Activated naive CD8-positive, alpha-beta T cell treated with anti-CD3 and anti-CD28 coated beads for 36 hours (primary cell): ENCODE results near the gene HOXA6. TPM values are rescaled to one million over a fixed set of nuclear protein-coding genes. Genes with fewer than 3 reads are reported as not detected.

Experiments
- DNase-seq: peaks from one replicate; pipeline ENCODE4 v3.0.0; 2021
- H3K27ac Mint-ChIP-seq: one replicate; pipeline ENCODE4 v1.8.0; 2022; ENCODE audit warnings: mild to moderate bottlenecking, moderate library complexity, mixed read lengths
- H3K27me3 Mint-ChIP-seq: one replicate; pipeline ENCODE4 v1.8.0; 2022; ENCODE audit warnings: mild to moderate bottlenecking, mixed read lengths
- H3K36me3 Mint-ChIP-seq: one replicate; pipeline ENCODE4 v1.8.0; 2021; ENCODE audit warnings: mild to moderate bottlenecking, mixed read lengths
- H3K4me1 Mint-ChIP-seq: one replicate; pipeline ENCODE4 v1.8.0; 2021; ENCODE audit warnings: mixed read lengths
- H3K4me3 Mint-ChIP-seq: one replicate; pipeline ENCODE4 v1.8.0; 2022; ENCODE audit warnings: mild to moderate bottlenecking, moderate library complexity, mixed read lengths
- H3K9me3 Mint-ChIP-seq: one replicate; pipeline ENCODE4 v1.8.0; 2022; ENCODE audit warnings: mixed read lengths
- total RNA-seq, 2 experiments: library from RNA; stranded (reverse); gene quantifications; one replicate each; pipeline ENCODE4 v1.2.3, GENCODE V29; 2021

HOXA6 gene
- total RNA-seq, 2 experiments from 2014 or later: not detected

GRCh38 chr7:27114881-27115220, 32.7 kb downstream of the HOXA6 start:
- Mint-ChIP-seq H3K36me3 (no peaks in the 10 kb centered on the region), H3K4me3 (no peak overlapping the region), H3K27me3 (peaks cover 6% of the 10 kb centered on the region)

DNA sequence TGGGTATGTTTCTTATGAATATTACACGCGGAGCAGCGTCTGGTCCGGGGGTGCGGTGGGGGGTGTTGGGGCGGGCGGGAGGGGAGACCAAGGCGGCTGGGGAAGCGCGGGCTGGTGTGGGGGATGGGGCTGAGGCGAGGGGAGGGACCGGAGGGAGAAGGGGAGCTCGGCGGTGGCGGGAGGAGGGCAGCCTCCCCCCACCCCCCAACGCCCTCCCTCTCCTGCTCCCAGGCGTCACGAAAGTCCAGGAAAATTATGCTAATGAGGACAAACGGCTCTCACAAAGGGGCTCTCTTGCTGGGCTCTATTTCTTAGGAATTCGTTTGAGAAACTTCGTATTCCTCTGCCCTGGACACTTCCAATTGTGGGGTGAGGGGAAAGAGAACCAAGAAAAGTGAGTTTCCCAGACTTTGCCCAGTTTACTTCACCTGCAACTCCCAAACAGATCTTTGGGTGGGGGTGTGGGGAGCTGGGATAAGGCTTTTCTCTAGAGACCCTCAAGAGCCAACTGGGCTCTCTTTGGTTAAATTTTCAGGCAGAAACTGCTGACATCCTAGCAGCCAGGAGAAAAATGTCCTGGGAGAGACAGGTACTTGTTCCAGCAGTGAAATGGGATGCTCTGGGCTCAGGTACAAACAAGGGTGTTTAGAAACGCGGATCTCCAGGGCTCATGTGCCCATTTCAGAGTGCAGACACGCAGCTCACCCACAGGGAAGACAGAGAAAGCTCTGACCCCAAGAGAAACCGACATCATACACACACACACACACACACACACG, 33.4 kb downstream of the HOXA6 start:
- DNase-seq: no peak
- no peak overlapping the region for H3K4me3 Mint-ChIP-seq
- H3K4me1 Mint-ChIP-seq: no peaks in the 10 kb centered on the region
- H3K27me3 Mint-ChIP-seq: peaks cover 6% of the 10 kb centered on the region
- H3K27ac Mint-ChIP-seq: no peak overlapping the region
- H3K9me3 Mint-ChIP-seq: no peaks in the 10 kb centered on the region
- H3K36me3 Mint-ChIP-seq: no peaks in the 10 kb centered on the region

More at GRCh38 chr7:27114881-27115220, 32.7 kb downstream of the HOXA6 start:
- Mint-ChIP-seq H3K4me1 (no peaks in the 10 kb centered on the region), H3K9me3 (no peaks in the 10 kb centered on the region), H3K27ac (no peak overlapping the region)
- no peak for DNase-seq

DNA sequence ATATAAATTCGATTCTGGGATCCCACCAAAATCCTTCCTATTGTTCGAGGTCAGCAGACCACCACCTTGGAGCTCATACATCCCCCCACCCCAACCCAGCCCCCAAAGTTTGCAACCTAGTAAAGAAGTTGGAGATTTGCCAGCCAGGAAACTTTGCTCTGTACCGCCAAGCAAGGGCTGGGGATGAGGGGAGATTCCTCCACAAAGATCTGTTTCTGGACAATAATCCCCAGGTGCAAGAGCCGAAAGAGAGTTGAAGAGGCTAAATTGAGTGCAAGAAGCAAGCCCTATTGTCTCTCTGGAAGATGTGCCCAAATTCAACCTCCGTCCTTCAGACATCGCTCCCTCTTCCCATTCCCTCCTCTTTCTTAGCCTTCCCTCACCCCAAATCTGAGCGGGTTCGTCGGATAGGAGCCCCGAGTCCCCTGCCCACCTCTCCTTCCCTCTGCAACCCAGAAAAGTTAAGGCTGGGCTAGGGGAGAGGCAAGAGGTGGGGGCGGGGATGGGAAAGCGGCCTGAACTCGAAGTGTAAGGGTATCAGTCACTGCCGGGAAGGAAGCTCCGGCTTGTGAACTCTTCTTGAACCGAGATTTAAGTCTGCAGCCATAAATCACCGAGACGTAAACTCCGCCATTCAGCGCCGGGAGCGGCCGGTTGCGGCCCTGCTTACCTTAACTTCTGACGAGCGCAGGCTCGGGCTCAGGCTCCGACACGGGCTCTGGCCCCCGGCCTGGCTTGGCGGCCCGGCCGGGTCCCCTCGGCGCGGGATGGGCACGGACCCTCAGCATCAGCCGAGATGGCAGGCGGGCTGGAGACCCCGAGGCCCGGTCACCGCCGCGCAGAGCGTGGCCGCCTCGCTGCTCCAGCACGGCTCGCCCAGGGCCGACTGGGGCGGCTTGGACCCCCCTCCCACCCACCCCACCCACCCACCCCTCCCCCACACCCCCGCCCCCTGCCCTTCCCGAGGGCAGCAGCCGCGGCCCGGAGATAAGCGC, 34.3 kb downstream of the HOXA6 start:
- no peak for DNase-seq
- Mint-ChIP-seq H3K27me3 (peaks cover 6% of the 10 kb centered on the region), H3K4me1 (no peaks in the 10 kb centered on the region), H3K9me3 (no peaks in the 10 kb centered on the region), H3K36me3 (no peaks in the 10 kb centered on the region), H3K4me3 (no peak overlapping the region), H3K27ac (no peak overlapping the region)

GRCh38 chr7:27112361-27112760, 35.2 kb downstream of the HOXA6 start:
- Mint-ChIP-seq H3K27me3 (peaks cover 2% of the 10 kb centered on the region), H3K27ac (no peak overlapping the region), H3K4me3 (no peak overlapping the region), H3K36me3 (no peaks in the 10 kb centered on the region), H3K9me3 (no peaks in the 10 kb centered on the region), H3K4me1 (no peaks in the 10 kb centered on the region)
- no peak for DNase-seq

GRCh38 chr7:27111751-27112277, 35.8 kb downstream of the HOXA6 start:
- H3K4me3 Mint-ChIP-seq: no peak overlapping the region

GRCh38 chr7:27111042-27111750, 36.4 kb downstream of the HOXA6 start:
- H3K4me3 Mint-ChIP-seq: no peak overlapping the region
- no peaks in the 10 kb centered on the region for H3K9me3 Mint-ChIP-seq
- no peak for DNase-seq
- H3K27me3 Mint-ChIP-seq: peaks cover 3% of the 10 kb centered on the region
- no peaks in the 10 kb centered on the region for H3K36me3 Mint-ChIP-seq
- no peak overlapping the region for H3K27ac Mint-ChIP-seq
- H3K4me1 Mint-ChIP-seq: no peaks in the 10 kb centered on the region

More at GRCh38 chr7:27111751-27112277, 35.8 kb downstream of the HOXA6 start:
- no peaks in the 10 kb centered on the region for H3K36me3 Mint-ChIP-seq
- no peak overlapping the region for H3K27ac Mint-ChIP-seq
- no peaks in the 10 kb centered on the region for H3K9me3 Mint-ChIP-seq
- DNase-seq: no peak
- peaks cover 2% of the 10 kb centered on the region for H3K27me3 Mint-ChIP-seq
- no peaks in the 10 kb centered on the region for H3K4me1 Mint-ChIP-seq

GRCh38 chr7:27110186-27111031, 37.2 kb downstream of the HOXA6 start:
- Mint-ChIP-seq H3K4me3 (no peak overlapping the region), H3K27me3 (peaks cover 11% of the 10 kb centered on the region), H3K4me1 (no peaks in the 10 kb centered on the region)

GRCh38 chr7:27109466-27110185, 37.9 kb downstream of the HOXA6 start:
- peaks cover 19% of the 10 kb centered on the region for H3K27me3 Mint-ChIP-seq
- no peak overlapping the region for H3K27ac Mint-ChIP-seq
- DNase-seq: no peak
- H3K36me3 Mint-ChIP-seq: no peaks in the 10 kb centered on the region
- no peak overlapping the region for H3K4me3 Mint-ChIP-seq
- H3K9me3 Mint-ChIP-seq: no peaks in the 10 kb centered on the region
- H3K4me1 Mint-ChIP-seq: no peaks in the 10 kb centered on the region

More at GRCh38 chr7:27110186-27111031, 37.2 kb downstream of the HOXA6 start:
- Mint-ChIP-seq H3K27ac (no peak overlapping the region), H3K36me3 (no peaks in the 10 kb centered on the region), H3K9me3 (no peaks in the 10 kb centered on the region)
- DNase-seq: no peak

- Mint-ChIP-seq H3K4me1 (no peaks in the 10 kb centered on the region), H3K9me3 (no peaks in the 10 kb centered on the region), H3K27ac (no peak overlapping the region), H3K27me3 (peaks cover 30% of the 10 kb centered on the region), H3K36me3 (no peaks in the 10 kb centered on the region), H3K4me3 (no peak overlapping the region)
- no peak for DNase-seq
Observed at GRCh38 chr7:27108390-27109127, 39.0 kb downstream of the HOXA6 start.

DNA sequence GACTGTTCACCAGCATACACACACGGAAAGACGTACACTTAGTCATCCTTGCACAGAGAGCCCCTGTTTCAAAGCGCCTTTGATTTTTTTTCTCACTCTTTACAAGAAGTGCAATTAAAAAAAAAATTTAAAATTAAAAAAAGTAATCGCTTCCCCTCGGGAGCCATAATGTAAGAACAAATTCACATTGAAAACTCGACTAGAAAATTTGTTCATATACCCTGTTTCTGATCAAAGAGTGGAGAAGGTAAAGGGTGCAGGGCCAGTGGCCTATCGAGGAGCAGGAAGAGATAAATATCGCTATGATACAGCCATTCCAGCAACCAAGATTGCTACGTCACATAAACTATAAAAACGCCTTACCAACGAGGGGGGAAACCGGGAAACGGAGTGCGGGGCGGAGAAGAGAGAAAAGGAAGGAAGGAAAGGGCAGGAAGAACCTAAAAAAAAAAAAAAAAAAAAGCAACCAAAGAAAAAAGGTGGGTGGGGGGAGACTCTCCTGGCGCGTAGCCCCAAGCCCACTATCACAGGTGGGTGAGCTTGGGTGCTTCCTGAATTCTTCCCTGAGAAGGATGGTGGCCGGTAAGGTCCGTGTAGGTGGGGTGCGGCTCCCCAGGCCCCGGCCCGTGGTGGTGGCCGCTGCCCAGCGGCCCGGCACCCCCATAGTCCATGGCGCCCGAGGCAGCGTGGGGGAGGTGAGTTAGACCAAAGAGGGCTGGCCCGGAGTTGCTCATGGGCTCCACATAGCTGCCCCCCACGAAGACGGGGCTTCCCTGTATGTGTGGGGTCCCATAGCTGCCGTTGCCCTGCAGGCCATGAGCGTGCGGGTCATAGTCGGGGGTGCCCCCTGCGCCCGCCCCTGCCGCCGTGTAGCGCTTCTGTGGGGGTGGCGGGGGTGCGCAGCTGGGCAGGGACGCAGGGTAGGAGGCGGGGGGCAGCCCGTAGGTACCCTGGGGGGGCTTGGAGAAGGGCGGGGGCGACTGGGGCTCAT, 39.9 kb downstream of the HOXA6 start:
- Mint-ChIP-seq H3K9me3 (no peaks in the 10 kb centered on the region), H3K4me1 (peaks cover 4% of the 10 kb centered on the region), H3K27me3 (peaks cover 38% of the 10 kb centered on the region), H3K4me3 (no peak overlapping the region), H3K36me3 (no peaks in the 10 kb centered on the region), H3K27ac (no peak overlapping the region)
- no peak for DNase-seq

DNA sequence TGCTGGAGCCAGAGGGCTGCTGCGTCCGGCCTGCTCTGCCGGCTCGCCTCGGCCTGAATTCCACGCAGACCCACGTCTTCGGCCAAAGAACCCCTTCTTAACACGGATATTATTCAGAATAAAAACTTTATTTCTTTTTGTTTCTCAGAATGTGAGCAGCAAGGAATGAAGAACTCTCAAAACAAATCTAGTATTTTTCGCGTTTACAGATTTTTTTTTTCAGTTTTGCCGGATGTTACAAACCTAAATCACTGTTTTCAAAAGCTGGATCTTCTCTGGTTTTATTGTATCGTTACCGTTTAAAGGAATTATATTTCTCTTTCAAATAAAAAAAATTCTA, 40.7 kb downstream of the HOXA6 start:
- no peaks in the 10 kb centered on the region for H3K36me3 Mint-ChIP-seq
- no peak overlapping the region for H3K4me3 Mint-ChIP-seq
- H3K27ac Mint-ChIP-seq: no peak overlapping the region
- no peak for DNase-seq
- H3K27me3 Mint-ChIP-seq: peaks cover 47% of the 10 kb centered on the region
- peaks cover 7% of the 10 kb centered on the region for H3K4me1 Mint-ChIP-seq
- H3K9me3 Mint-ChIP-seq: no peaks in the 10 kb centered on the region

DNA sequence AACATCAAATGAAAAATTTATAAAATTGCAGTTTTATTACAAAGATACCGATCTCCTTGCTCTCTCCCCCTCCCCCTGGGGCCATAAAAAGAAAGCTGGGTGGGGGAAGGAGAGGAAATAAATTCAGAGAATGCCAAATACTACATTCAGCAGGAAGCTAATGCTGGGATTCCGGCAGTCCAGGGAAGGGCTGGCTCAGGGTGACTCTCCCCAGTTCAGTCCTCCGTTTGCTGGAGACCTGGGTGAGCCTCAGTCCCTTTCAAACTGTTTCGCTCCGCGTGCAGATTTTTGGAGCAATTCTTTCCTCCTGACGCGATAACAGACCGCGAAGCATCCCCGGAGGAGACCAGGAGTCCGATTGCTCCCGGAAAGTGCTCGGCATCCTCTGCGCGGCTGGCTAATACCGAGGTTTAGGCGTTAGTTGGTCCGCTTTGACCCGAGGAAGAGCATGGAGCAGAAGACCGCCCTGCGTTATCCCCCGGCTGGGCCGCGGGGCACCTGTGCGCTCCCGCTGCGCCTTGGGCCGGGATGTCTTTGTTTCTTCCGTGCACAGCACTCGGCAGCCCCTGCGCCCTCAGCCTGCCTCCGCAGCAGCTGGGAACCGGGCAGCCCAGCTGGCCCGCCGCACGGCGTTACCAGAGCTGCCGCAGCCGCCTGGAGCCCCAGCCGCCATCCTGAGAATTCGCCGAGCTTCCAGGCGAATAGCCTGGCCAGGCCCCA, 41.2 kb downstream of the HOXA6 start:
- Mint-ChIP-seq H3K36me3 (peaks cover 2% of the 10 kb centered on the region), H3K27ac (no peak overlapping the region), H3K27me3 (peaks cover 49% of the 10 kb centered on the region), H3K4me3 (no peak overlapping the region), H3K9me3 (no peaks in the 10 kb centered on the region), H3K4me1 (peaks cover 7% of the 10 kb centered on the region)
- DNase-seq: no peak
